SK-N-SH (cell line): ENCODE results near the gene APLP1. TPM values are rescaled to one million over a fixed set of nuclear protein-coding genes. Genes with fewer than 3 reads are reported as not detected.

Experiments
- CTCF ChIA-PET: fragments of 300-600, 350-600 bp; formaldehyde crosslinking; extraction: SDS; loops from one replicate; lab custom pipeline; 2021; lab: Yijun Ruan, JAX
- POLR2A ChIA-PET: fragments of 350-600 bp; sonication (Branson Sonifier 250); formaldehyde crosslinking; extraction: SDS; loops from one replicate; lab custom pipeline; 2020; ENCODE audit warnings: antibody characterized with exemption, inconsistent platforms; lab: Yijun Ruan, JAX
- DNase-seq: peaks from one replicate; pipeline ENCODE4 v3.0.0; 2012
- H2AFZ ChIP-seq: fragments of 200-600 bp; sonication (generic); 2 replicates; pipeline ENCODE4 v1.8.1; 2016; ENCODE audit warnings: antibody characterized with exemption, mild to moderate bottlenecking, low read depth
- H3F3A ChIP-seq: fragments of 200-600 bp; sonication (generic); replicated peaks from 2 replicates; pipeline ENCODE3; 2016; ENCODE audit warnings: antibody characterized with exemption, mild to moderate bottlenecking; ENCODE audit not compliant: insufficient read depth
- H3K27ac ChIP-seq, 2 experiments: fragments of 200-500 bp in 1 of 2; fragments of 200-600 bp in 1 of 2; sonication (Bioruptor generic) in 1 of 2; sonication (generic), shearing (Covaris generic) in 1 of 2; 2 replicates each; pipeline versions ENCODE4 v1.5.1 to v1.6.1; 2014 to 2016; ENCODE audit warnings: low read depth in 2 of 2, inconsistent platforms in 1 of 2, low read length in 1 of 2, mild to moderate bottlenecking in 1 of 2, mixed read lengths in 1 of 2
- H3K27me3 ChIP-seq: fragments of 200-600 bp; sonication (generic), shearing (Covaris generic); 2 replicates; pipeline ENCODE4 v1.6.1; 2016; ENCODE audit warnings: mixed run types; ENCODE audit not compliant: insufficient read depth
- H3K36me3 ChIP-seq, 2 experiments: fragments of 200-500 bp in 1 of 2; fragments of 200-600 bp in 1 of 2; sonication (Bioruptor generic) in 1 of 2; sonication (generic) in 1 of 2; replicated peaks in 1 of 2; 2 replicates each; pipeline versions ENCODE3 to v1.5.1; 2014 to 2016; ENCODE audit warnings: low read length in 1 of 2, mild to moderate bottlenecking in 1 of 2; ENCODE audit not compliant: insufficient read depth in 2 of 2, control insufficient read depth in 1 of 2
- H3K4me1 ChIP-seq, 2 experiments: fragments of 200-500 bp in 1 of 2; fragments of 200-600 bp in 1 of 2; sonication (Bioruptor generic) in 1 of 2; sonication (generic), shearing (Covaris generic) in 1 of 2; 2 replicates each; pipeline versions ENCODE4 v1.5.1 to v1.6.1; 2014 to 2016; ENCODE audit warnings: low read depth in 1 of 2, low read length in 1 of 2, mixed run types in 1 of 2; ENCODE audit not compliant: insufficient read depth in 2 of 2, control insufficient read depth in 1 of 2
- H3K4me2 ChIP-seq: fragments of 200-600 bp; sonication (generic), shearing (Covaris generic); 2 replicates; pipeline ENCODE4 v1.6.1; 2017; ENCODE audit warnings: mixed run types
- H3K4me3 ChIP-seq, 2 experiments: fragments of 200-500 bp in 1 of 2; fragments of 200-600 bp in 1 of 2; sonication (Bioruptor generic) in 1 of 2; sonication (generic), shearing (Covaris generic) in 1 of 2; 2 replicates each; pipeline versions ENCODE4 v1.5.1 to v1.8.1; 2014 to 2016; ENCODE audit warnings: low read depth in 2 of 2, inconsistent platforms in 1 of 2, low read length in 1 of 2, mild to moderate bottlenecking in 1 of 2, mixed read lengths in 1 of 2, moderate library complexity in 1 of 2
- H3K79me2 ChIP-seq: fragments of 200-600 bp; sonication (generic); 2 replicates; pipeline ENCODE4 v1.8.1; 2017; ENCODE audit warnings: mild to moderate bottlenecking; ENCODE audit not compliant: insufficient read depth
- H3K9ac ChIP-seq: fragments of 200-600 bp; sonication (generic); 2 replicates; pipeline ENCODE4 v1.6.1; 2017; ENCODE audit warnings: mixed run types
- H3K9me2 ChIP-seq: fragments of 200-600 bp; sonication (generic); 2 replicates; pipeline ENCODE4 v1.6.1; 2017; ENCODE audit warnings: mixed run types
- H3K9me3 ChIP-seq: fragments of 200-600 bp; sonication (generic); 2 replicates; pipeline ENCODE4 v1.6.1; 2017; ENCODE audit warnings: mixed run types, mild to moderate bottlenecking, moderate library complexity
- H4K20me1 ChIP-seq: fragments of 200-600 bp; sonication (generic); 2 replicates; pipeline ENCODE4 v1.6.1; 2017; ENCODE audit warnings: mild to moderate bottlenecking, mixed run types; ENCODE audit not compliant: insufficient read depth
- CTCF ChIP-seq: fragments of 200-600 bp; sonication (generic); IDR thresholded peaks from 2 replicates; pipeline ENCODE4 v1.6.1; 2017; ENCODE audit warnings: antibody characterized with exemption, mild to moderate bottlenecking, moderate library complexity
- EZH2phosphoT487 ChIP-seq: fragments of 200-600 bp; sonication (generic); IDR thresholded peaks from 2 replicates; pipeline ENCODE4 v1.6.1; 2017; ENCODE audit warnings: low read depth, mixed run types, mild to moderate bottlenecking, antibody characterized with exemption, moderate library complexity, borderline replicate concordance
- FOSL2 ChIP-seq: IDR thresholded peaks from 2 replicates; pipeline ENCODE4 v1.4.0; 2012; ENCODE audit warnings: low read depth, mild to moderate bottlenecking, moderate library complexity, borderline replicate concordance
- FOXJ3 ChIP-seq: sonication (generic); formaldehyde crosslinking; IDR thresholded peaks from 2 replicates; pipeline ENCODE4 v1.5.1; 2020; ENCODE audit warnings: mild to moderate bottlenecking, missing genetic modification reagents
- FOXM1 ChIP-seq: IDR thresholded peaks from 2 replicates; pipeline ENCODE4 v1.4.0; 2012; ENCODE audit warnings: low read depth, mild to moderate bottlenecking
- IRF3 ChIP-seq: fragments of 150-350 bp; IDR thresholded peaks from 2 replicates; pipeline ENCODE4 v1.6.1; 2016; ENCODE audit warnings: mild to moderate bottlenecking, low read depth, low read length
- MEF2A ChIP-seq: IDR thresholded peaks from 2 replicates; pipeline ENCODE4 v1.4.0; 2012; ENCODE audit warnings: low read depth, borderline replicate concordance
- REST ChIP-seq: IDR thresholded peaks from 2 replicates; pipeline ENCODE4 v1.6.1; 2012; ENCODE audit warnings: mild to moderate bottlenecking, low read depth, low read length, moderate library complexity
- SIN3A ChIP-seq: IDR thresholded peaks from 2 replicates; pipeline ENCODE4 v1.6.1; 2012; ENCODE audit warnings: low read depth, mild to moderate bottlenecking, low read length, moderate library complexity, borderline replicate concordance
- TCF12 ChIP-seq: IDR thresholded peaks from 2 replicates; pipeline ENCODE4 v1.4.0; 2012
- USF2 ChIP-seq: fragments of 150-350 bp; IDR thresholded peaks from 2 replicates; pipeline ENCODE4 v1.6.1; 2017; ENCODE audit warnings: antibody characterized with exemption, low read length, low read depth, borderline replicate concordance
- ZBTB33 ChIP-seq: IDR thresholded peaks from 2 replicates; pipeline ENCODE4 v1.4.0; 2012; ENCODE audit warnings: low read depth, borderline replicate concordance
- WGBS: methylation state at CpG from one replicate; pipeline ENCODE4 v1.1.6; 2017; ENCODE audit warnings: low lambda C conversion rate; 5-methylcytosine and 5-hydroxymethylcytosine counted together
- polyA plus RNA-seq, 3 experiments: library from polyadenylated mRNA; depleted of rRNA; stranded (reverse); fragments of >200 nt; gene quantifications; 2 replicates each; pipeline ENCODE4 v1.2.3, GENCODE V29; 2012

APLP1 gene
- polyA plus RNA-seq, 1 of the 3 experiments (the other 2 are of a cell fraction), result 66.7 TPM

GRCh38 chr19:35846038-35846668, 22.2 kb upstream of the APLP1 start:
- H3K9me2 ChIP-seq, result no peaks in the 10 kb centered on the region
- H3K36me3 ChIP-seq, result no peaks in the 10 kb centered on the region
- peaks cover 0 to 8% of the 10 kb centered on the region in 2 experiments; a peak in 1 of 4 replicates for H3K4me1 ChIP-seq
- no peak overlapping the region for H3K4me3 ChIP-seq
- H4K20me1 ChIP-seq, result no peaks in the 10 kb centered on the region
- peaks cover 62% of the 10 kb centered on the region for H3K27me3 ChIP-seq
- no peak overlapping the region for H3K9ac ChIP-seq
- no peaks in the 10 kb centered on the region for H3K9me3 ChIP-seq
- H3K4me2 ChIP-seq, result no peak overlapping the region; the same call in 1 of the 2 replicates
- H3K27ac ChIP-seq, result no peak overlapping the region
- ChIA-PET POLR2A (no interaction called here), CTCF (interaction anchor here (0.7 kb wide), 1 partner anchor 85 kb away, joined by 3 read pairs; no protein-coding TSS in a partner anchor)
- no peak overlapping the region for H2AFZ ChIP-seq
- H3K79me2 ChIP-seq, result no peaks in the 10 kb centered on the region
- H3F3A ChIP-seq, result no peaks in the 10 kb centered on the region
- 10% methylated on average over 25 of the region's 26 CpGs for WGBS
- TF ChIP-seq FOXJ3 (CRISPR knock-in tag), result no peak
- TF ChIP-seq REST, result 0 out of 2 replicates have a peak, but pooled peaks have one; percentile 54
- DNase-seq, result no peak

- Histone ChIP-seq H3K9me2 (no peaks in the 10 kb centered on the region), H2AFZ (no peak overlapping the region), H3K9me3 (no peaks in the 10 kb centered on the region), H3K27me3 (peaks cover 62% of the 10 kb centered on the region), H3K4me3 (no peak overlapping the region), H3K9ac (no peak overlapping the region), H4K20me1 (no peaks in the 10 kb centered on the region), H3K4me2 (no peak overlapping the region), H3K79me2 (no peaks in the 10 kb centered on the region), H3K4me1 (peaks cover 0 to 8% of the 10 kb centered on the region in 2 experiments; a peak in 1 of 4 replicates), H3F3A (no peaks in the 10 kb centered on the region), H3K36me3 (no peaks in the 10 kb centered on the region), H3K27ac (no peak overlapping the region)
- ChIA-PET POLR2A (no interaction called here), CTCF (interaction anchor here (0.6 to 1.0 kb wide), 2 partner anchors 20 to 42 kb away, joined by 3 to 4 read pairs; no protein-coding TSS in a partner anchor)
- DNase-seq, result no peak
- WGBS, result 59% methylated on average over 8 of the region's 8 CpGs
- TF ChIP-seq IRF3 (no peak), TCF12 (no peak), EZH2phosphoT487 (no peak), USF2 (no peak), FOSL2 (no peak), MEF2A (no peak), ZBTB33 (no peak), FOXM1 (no peak), SIN3A (no peak), CTCF (no peak)
Observed at GRCh38 chr19:35847911-35848310, 20.5 kb upstream of the APLP1 start.
